Effector memory CD4-positive, alpha-beta T cell (primary cell): Measurements from ENCODE around the gene HES6.
"Not testable (repeated sequence)": the region's sequence is repeated elsewhere in the genome, so short reads cannot be mapped to it uniquely, and the experiment has no call there.

Experiments
- DNase-seq, 3 donors: peaks; one replicate each; pipeline ENCODE4 v3.0.0-alpha.2; 2020
- H3K27ac ChIP-seq: 2 replicates; pipeline ENCODE4 v1.7.0; 2013; ENCODE audit warnings: mild to moderate bottlenecking, low read length, moderate library complexity; ENCODE audit not compliant: insufficient read depth, poor library complexity, severe bottlenecking
- H3K27me3 ChIP-seq: replicated peaks from 2 replicates; pipeline ENCODE4 v1.7.0; 2013; ENCODE audit warnings: mild to moderate bottlenecking, low read length; ENCODE audit not compliant: insufficient read depth, control insufficient read depth, poor library complexity, severe bottlenecking
- H3K36me3 ChIP-seq: 2 replicates; pipeline ENCODE4 v1.7.0; 2013; ENCODE audit warnings: mild to moderate bottlenecking, low read length, moderate library complexity; ENCODE audit not compliant: control insufficient read depth, insufficient read depth
- H3K4me1 ChIP-seq: 2 replicates; pipeline ENCODE4 v1.7.0; 2013; ENCODE audit warnings: low read length, mild to moderate bottlenecking; ENCODE audit not compliant: control insufficient read depth, insufficient read depth, poor library complexity, severe bottlenecking
- H3K4me3 ChIP-seq: 2 replicates; pipeline ENCODE4 v1.7.0; 2013; ENCODE audit warnings: low read length, low read depth, mild to moderate bottlenecking; ENCODE audit not compliant: insufficient read depth, poor library complexity, severe bottlenecking
- H3K9me3 ChIP-seq: 2 replicates; pipeline ENCODE4 v1.7.0; 2013; ENCODE audit warnings: mild to moderate bottlenecking, low read length, moderate library complexity; ENCODE audit not compliant: control insufficient read depth

HES6 gene

GRCh38 chr2:238272156-238272555, 32.3 kb upstream of the HES6 start:
- no peak for DNase-seq
- Histone ChIP-seq H3K4me3 (no peak overlapping the region), H3K36me3 (peaks cover 68% of the 10 kb centered on the region), H3K4me1 (no peaks in the 10 kb centered on the region), H3K27me3 (no peaks in the 10 kb centered on the region), H3K27ac (no peak overlapping the region), H3K9me3 (no peaks in the 10 kb centered on the region)

- H3K36me3 ChIP-seq: peaks cover 64% of the 10 kb centered on the region
These were observed 31.8 kb upstream of the HES6 start for GRCh38 chr2:238271686-238272085.

GRCh38 chr2:238271061-238271554, 31.3 kb upstream of the HES6 start:
- Histone ChIP-seq H3K27me3 (no peaks in the 10 kb centered on the region), H3K4me3 (no peak overlapping the region), H3K4me1 (no peaks in the 10 kb centered on the region), H3K36me3 (peaks cover 58% of the 10 kb centered on the region), H3K9me3 (no peaks in the 10 kb centered on the region), H3K27ac (no peak overlapping the region)
- no peak for DNase-seq

More at GRCh38 chr2:238271686-238272085, 31.8 kb upstream of the HES6 start:
- H3K4me1 ChIP-seq, H3K27me3 ChIP-seq, H3K27ac ChIP-seq, H3K4me3 ChIP-seq, DNase-seq, H3K9me3 ChIP-seq: not testable (repeated sequence)

GRCh38 chr2:238270606-238271005, 30.8 kb upstream of the HES6 start:
- no peak overlapping the region for H3K4me3 ChIP-seq
- H3K27ac ChIP-seq: no peak overlapping the region
- H3K9me3 ChIP-seq: no peaks in the 10 kb centered on the region
- H3K4me1 ChIP-seq: no peaks in the 10 kb centered on the region
- H3K27me3 ChIP-seq: no peaks in the 10 kb centered on the region
- no peak for DNase-seq
- peaks cover 53% of the 10 kb centered on the region for H3K36me3 ChIP-seq

GRCh38 chr2:238269741-238270140, 29.9 kb upstream of the HES6 start:
- H3K4me3 ChIP-seq: no peak overlapping the region
- DNase-seq: no peak
- H3K27me3 ChIP-seq: no peaks in the 10 kb centered on the region
- no peak overlapping the region for H3K27ac ChIP-seq
- no peaks in the 10 kb centered on the region for H3K9me3 ChIP-seq
- no peaks in the 10 kb centered on the region for H3K4me1 ChIP-seq
- peaks cover 52% of the 10 kb centered on the region for H3K36me3 ChIP-seq

GRCh38 chr2:238267884-238268680, 28.2 kb upstream of the HES6 start:
- Histone ChIP-seq H3K9me3 (no peaks in the 10 kb centered on the region), H3K27ac (no peak overlapping the region), H3K27me3 (no peaks in the 10 kb centered on the region), H3K4me1 (no peaks in the 10 kb centered on the region), H3K36me3 (peaks cover 44% of the 10 kb centered on the region), H3K4me3 (no peak overlapping the region)
- DNase-seq: no peak

- Histone ChIP-seq H3K9me3 (no peaks in the 10 kb centered on the region), H3K27me3 (no peaks in the 10 kb centered on the region), H3K4me1 (no peaks in the 10 kb centered on the region), H3K27ac (no peak overlapping the region), H3K4me3 (no peak overlapping the region), H3K36me3 (peaks cover 42% of the 10 kb centered on the region)
- no peak for DNase-seq
These were observed 27.5 kb upstream of the HES6 start for GRCh38 chr2:238267341-238267710.

- no peak for DNase-seq
- Histone ChIP-seq H3K9me3 (no peaks in the 10 kb centered on the region), H3K36me3 (peaks cover 30% of the 10 kb centered on the region), H3K4me1 (no peaks in the 10 kb centered on the region), H3K4me3 (no peak overlapping the region), H3K27ac (no peak overlapping the region), H3K27me3 (no peaks in the 10 kb centered on the region)
These were observed 25.8 kb upstream of the HES6 start for GRCh38 chr2:238265605-238266004.

GRCh38 chr2:238264072-238264460, 24.2 kb upstream of the HES6 start:
- Histone ChIP-seq H3K36me3 (peaks cover 30% of the 10 kb centered on the region), H3K27ac (no peak overlapping the region), H3K27me3 (no peaks in the 10 kb centered on the region), H3K4me1 (no peaks in the 10 kb centered on the region), H3K4me3 (no peak overlapping the region), H3K9me3 (no peaks in the 10 kb centered on the region)
- no peak for DNase-seq

- H3K27ac ChIP-seq: no peak overlapping the region
- no peaks in the 10 kb centered on the region for H3K27me3 ChIP-seq
- H3K4me3 ChIP-seq: no peak overlapping the region
- DNase-seq: peak; percentile 36 to 59 (median 37)
- no peaks in the 10 kb centered on the region for H3K4me1 ChIP-seq
- no peaks in the 10 kb centered on the region for H3K9me3 ChIP-seq
- peaks cover 28% of the 10 kb centered on the region for H3K36me3 ChIP-seq
These were observed 23.6 kb upstream of the HES6 start for GRCh38 chr2:238263204-238264071.
